Measurements from ENCODE around the gene AKT2.

Gene AKT2

DNA sequence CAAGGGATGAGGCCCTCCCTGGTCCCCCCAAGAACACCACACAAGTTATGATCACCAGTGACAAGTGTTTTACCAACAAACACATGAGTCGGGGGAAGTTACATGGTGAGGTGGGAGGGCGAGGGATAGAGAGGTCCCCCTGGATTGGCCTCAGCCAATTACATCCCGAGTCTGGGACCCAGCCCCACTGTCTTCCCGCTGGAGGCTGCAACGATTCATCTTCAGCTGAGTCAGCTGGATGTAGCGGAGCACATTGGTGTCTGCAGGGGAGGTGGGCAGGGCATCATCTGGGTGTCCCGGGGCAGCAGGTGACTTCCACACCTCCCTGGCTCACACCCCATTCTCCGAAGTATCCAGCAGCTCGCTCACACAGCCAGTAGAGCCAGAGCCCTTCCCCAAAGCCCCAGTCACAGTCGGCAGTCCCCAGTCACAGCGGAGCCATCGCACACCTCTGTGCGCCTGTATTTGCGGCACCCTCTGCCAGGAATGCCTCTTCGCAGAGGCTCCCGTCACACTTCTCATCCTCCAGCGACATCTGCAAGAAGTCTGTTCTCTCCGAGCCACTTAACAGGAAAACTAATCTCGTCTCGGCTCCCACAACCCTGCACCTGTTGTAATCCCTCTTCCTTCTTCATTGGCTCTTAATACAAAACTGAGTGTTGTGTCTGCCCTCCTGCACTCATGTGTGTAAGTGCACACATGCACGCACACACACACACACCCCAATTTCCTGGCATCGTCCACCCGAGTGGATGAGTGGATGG is 69.0 kb downstream of the AKT2 start:
- DNase-seq: no peak

GRCh38 chr19:40214936-40215335 is 70.2 kb downstream of the AKT2 start:
- no peak for DNase-seq

DNA sequence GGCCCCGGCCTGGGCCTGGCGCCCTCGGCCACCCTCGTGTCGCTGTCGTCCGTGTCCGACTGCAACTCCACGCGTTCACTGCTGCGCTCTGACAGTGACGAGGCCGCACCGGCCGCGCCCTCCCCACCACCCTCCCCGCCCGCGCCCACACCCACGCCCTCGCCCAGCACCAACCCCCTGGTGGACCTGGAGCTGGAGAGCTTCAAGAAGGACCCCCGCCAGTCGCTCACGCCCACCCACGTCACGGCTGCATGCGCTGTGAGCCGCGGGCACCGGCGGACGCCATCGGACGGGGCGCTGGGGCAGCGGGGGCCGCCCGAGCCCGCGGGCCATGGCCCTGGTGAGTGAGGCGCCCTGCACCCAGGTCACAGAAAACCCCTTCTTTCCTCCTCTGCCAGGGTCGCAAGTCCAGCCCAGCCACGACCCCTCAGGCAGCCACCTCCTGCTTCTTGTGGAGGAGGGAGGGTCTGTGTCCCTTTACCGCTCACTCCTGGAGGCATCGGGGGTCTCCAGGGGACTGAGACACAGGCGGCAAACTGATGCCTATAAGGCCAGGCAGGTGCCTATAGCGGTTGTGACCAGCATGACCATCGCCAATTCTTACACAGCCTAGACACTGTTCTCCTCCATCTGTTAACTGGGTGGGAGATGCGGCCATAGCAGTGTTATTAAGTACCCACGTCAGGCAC is 71.1 kb downstream of the AKT2 start:
- DNase-seq: no peak

- no peak for DNase-seq
These were observed 71.8 kb downstream of the AKT2 start for GRCh38 chr19:40213251-40213829.

DNA sequence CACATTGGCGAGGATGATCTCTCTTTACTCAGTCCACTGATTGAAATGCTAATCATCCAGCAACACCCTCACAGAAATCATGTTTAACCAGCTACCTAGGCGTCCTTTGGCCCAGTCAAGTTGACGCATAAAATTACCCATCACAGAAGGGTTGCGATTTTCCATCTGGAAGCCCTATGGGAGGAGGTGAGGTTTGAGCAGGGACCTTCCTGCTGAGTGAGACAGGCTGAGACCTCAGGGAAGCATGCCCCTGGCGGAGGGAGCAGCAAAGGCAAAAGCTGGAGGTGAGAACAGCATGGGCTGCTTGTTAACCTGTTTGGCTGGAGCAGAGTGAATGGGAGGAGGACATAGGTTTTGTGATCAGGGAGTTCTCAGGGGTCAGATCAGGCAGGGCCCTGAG is 74.3 kb downstream of the AKT2 start:
- no peak for DNase-seq

- no peak for DNase-seq
These were observed 76.5 kb downstream of the AKT2 start for GRCh38 chr19:40208602-40209001.

GRCh38 chr19:40205760-40206159 is 79.4 kb downstream of the AKT2 start:
- DNase-seq: no peak

DNA sequence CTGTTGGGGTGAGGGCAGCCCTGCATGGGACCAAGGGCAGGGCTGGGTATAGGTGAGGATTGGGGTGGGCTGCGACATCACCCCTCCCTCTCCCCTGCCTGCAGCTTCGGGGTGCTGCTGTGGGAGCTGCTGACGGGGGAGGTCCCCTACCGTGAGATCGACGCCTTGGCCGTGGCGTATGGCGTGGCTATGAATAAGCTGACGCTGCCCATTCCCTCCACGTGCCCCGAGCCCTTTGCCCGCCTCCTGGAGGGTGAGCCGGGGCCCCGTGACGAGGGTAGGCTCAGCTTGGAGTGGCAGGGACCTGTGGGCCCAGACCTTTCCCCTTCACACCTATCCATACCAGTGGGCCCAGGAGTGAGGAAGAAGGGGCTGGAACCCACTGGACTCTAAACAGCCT is 80.8 kb downstream of the AKT2 start:
- DNase-seq: no peak

DNA sequence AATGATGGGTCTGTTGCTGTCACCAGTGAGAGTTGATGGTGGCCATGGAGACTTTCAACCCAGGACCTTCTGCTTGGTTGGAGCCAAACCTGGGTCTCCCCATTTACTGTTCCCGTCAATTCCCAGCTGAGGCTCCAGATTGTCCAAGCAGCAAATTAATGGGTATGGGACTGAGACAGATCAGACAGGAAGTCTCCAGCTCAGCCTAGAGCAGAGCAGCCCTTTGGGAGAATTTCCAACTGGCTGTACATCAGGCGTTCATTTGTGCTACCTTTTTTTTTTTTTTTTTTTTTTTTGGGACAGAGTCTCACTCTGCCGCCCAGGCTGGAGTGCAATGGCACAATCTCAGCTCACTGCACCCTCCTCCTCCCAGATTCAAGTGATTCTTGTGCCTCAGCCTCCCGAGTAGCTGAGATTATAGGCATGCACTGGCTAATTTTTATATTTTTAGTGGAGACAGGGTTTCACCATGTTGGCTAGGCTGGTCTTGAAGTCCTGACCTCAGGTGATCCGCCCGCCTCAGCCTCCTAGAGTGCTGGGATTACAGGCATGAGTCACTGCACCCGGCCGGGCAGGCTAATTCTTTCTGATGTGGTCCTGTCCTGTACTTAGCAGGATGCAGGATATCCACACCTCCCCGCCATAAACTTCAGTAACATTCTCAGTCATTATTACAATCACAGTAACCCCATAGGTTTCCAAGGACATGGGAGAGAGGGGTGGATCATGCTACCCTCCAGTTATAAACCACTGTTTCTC is 84.6 kb downstream of the AKT2 start:
- no peak for DNase-seq

GRCh38 chr19:40198272-40198990 is 86.7 kb downstream of the AKT2 start:
- no peak for DNase-seq

- no peak for DNase-seq
These were observed 91.6 kb downstream of the AKT2 start for GRCh38 chr19:40193587-40193849.

GRCh38 chr19:40192758-40193586 is 92.2 kb downstream of the AKT2 start:
- DNase-seq: no peak

DNA sequence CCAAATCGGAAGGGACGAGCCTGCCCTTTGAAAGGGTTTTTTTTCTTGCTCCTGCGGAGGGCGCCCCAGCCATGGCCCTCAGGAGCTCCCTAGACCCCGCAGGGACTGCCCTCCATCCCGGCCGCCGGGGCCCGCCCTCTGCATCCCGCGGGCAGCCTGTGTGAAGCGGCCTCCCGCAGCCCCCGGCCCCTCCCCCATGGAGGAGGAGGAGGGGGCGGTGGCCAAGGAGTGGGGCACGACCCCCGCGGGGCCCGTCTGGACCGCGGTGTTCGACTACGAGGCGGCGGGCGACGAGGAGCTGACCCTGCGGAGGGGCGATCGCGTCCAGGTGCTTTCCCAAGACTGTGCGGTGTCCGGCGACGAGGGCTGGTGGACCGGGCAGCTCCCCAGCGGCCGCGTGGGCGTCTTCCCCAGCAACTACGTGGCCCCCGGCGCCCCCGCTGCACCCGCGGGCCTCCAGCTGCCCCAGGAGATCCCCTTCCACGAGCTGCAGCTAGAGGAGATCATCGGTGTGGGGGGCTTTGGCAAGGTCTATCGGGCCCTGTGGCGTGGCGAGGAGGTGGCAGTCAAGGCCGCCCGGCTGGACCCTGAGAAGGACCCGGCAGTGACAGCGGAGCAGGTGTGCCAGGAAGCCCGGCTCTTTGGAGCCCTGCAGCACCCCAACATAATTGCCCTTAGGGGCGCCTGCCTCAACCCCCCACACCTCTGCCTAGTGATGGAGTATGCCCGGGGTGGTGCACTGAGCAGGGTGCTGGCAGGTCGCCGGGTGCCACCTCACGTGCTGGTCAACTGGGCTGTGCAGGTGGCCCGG is 93.1 kb downstream of the AKT2 start:
- no peak for DNase-seq

- no peak for DNase-seq
These were observed 94.0 kb downstream of the AKT2 start, which contains the start of gene MAP3K10 for GRCh38 chr19:40190891-40191835. Gene MAP3K10 (plus strand): TSS chr19:40191426. CDS start chr19:40192032, 606 bp downstream.

DNA sequence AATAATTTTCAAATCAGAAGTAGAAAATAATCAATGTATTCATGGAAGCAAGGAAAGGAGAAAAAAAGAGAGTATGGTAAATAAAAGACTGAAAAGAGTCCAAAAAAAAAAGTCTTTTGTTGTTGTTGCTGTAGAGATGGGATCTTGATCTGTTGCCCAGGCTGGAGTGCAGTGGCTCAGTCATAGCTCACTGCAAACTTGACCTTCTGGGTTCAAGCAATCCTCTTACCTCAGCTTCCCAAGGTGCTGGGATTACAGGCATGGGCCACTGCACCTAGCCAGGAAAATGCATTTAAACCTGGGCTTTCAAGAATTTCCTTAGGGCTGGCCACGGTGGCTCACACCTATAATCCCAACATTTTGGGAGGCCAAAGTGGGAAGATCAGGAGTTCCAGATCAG is 100.9 kb downstream of the AKT2 start:
- no peak for DNase-seq
